HG02870 (cell line): ENCODE measurements around the gene DYNC1H1.

ENCODE experiments used
- ATAC-seq: cut with Tn5 transposase; IDR thresholded peaks from one replicate; pipeline ENCODE4 v1.9.1; 2021; ENCODE audit warnings: mild to moderate bottlenecking, moderate library complexity; ENCODE audit not compliant: unreplicated experiment

Gene DYNC1H1

GRCh38 chr14:101964297-101965180 lies at the start of gene DYNC1H1:
TSS of gene DYNC1H1 (plus strand) at chr14:101964573. CDS start at chr14:101964692, 119 bp downstream.
- peak; percentile 80 for ATAC-seq

GRCh38 chr14:101915871-101916815 lies 48.2 kb upstream of the DYNC1H1 start:
- no peak for ATAC-seq

GRCh38 chr14:101916816-101917412 lies 47.5 kb upstream of the DYNC1H1 start:
- ATAC-seq: no peak

DNA sequence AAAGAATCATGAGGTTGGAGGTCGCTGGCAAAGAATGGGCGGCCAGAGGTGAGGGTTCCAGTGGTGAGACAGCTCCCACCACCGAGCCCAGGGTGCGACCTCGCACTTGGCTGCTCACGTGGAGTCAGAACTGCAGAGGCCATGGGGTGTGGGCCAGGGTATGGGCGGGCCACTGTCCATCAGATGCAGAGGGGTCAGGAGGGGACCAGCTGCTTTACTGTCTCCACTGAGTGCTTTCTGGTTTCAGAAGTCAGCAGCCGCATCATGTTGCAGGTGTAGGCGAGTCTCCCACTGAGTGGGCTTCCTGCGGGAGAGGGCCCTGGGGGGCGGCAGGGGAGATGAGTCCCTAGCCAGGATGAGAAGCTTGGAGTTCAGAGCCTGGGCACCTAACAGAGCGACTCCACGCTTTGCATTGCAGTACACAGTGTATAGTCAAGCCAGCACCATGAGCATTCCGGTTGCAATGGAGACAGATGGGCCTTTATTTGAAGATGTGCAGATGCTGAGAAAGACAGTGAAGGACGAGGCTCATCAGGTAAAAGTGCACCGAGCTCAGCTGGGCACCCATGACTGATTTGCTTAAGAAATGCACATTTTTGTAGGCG lies 46.9 kb upstream of the DYNC1H1 start:
- no peak for ATAC-seq

DNA sequence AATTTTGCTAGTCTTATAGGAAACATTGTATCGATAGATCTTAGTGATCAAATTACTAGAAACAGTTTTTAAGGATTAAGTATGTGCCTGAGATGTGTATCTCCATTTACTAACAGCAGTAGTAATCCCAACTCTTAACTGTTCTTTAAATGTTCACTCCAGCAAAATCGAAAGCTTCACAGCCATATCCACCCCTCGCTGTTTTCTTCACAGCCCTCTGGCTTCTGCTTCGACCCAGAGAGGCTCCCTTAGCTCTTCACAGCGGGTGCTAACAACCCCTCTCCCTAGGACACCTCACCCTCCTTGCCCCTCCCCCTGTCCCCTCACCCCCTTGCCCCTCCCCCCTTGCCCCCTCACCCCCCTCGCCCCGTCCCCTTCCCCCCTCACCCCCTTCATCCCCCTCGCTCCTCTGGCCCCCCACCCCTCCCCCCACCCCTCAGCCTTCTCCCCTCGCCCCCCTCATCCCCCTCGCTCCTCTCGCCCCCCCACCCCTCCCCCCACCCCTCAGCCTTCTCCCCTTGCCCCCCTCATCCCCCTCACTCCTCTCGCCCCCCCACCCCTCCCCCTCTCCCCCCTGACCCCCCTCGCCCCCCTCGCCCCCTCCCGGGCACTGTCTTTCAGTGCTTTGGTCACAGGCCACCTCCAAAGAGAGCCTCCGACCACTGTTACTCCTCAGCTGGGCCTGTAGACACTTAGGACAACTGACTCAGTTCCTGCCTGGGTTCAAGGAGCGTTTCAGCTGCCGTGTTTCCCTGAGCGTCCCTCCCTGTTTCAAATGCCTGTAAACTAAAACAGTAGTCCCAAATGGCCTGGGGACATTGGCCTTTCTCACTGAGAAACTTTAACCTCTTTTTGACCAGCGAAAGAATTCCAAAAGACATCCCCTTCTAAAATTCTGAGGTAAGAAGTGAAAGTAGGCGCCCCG lies 46.0 kb upstream of the DYNC1H1 start:
- no peak for ATAC-seq

- no peak for ATAC-seq
Observed at GRCh38 chr14:101920271-101920670, 44.1 kb upstream of the DYNC1H1 start.

GRCh38 chr14:101922866-101923265 lies 41.5 kb upstream of the DYNC1H1 start:
- no peak for ATAC-seq

DNA sequence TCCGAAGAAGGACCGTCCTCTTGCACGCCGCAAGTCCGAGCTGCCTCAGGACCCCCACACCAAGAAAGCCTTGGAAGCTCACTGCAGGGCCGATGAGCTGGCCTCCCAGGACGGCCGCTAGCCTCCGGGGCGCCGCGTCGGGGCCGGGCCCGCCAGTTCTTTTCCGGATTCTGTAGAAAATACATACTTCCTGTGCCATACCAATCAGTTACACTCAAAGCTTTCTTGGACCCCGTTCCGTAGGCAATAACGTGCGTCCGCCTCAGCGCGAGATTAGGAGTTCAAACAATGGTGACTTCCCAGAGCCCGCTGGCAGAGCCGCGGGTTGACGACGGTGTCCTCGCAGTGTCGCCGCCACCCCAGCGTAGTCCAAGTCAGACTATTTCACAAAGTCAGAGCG lies 39.2 kb upstream of the DYNC1H1 start:
- no peak for ATAC-seq

- ATAC-seq: no peak
Observed at GRCh38 chr14:101926085-101926484, 38.3 kb upstream of the DYNC1H1 start.

DNA sequence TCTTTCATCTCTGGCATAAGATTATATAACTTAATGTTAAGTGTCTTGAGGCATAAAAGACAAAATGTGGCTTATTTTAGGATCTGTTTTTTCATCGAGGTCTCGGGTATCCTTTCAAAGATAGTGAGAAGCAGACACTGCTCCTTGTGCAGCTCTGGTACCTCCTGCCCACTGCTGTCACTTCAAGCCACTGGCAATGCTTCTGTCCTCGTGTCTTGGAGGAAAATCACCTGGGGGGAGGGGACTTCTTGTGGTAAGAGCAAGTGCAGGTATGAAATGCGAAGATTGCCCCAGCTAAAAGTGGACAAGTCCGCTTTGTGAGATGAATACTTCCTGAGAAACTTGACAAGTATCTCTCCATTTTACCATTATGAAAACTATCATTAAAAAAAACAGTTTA lies 37.8 kb upstream of the DYNC1H1 start:
- ATAC-seq: no peak

GRCh38 chr14:101927859-101928258 lies 36.5 kb upstream of the DYNC1H1 start:
- no peak for ATAC-seq

- ATAC-seq: no peak
Observed at GRCh38 chr14:101928415-101928841, 35.9 kb upstream of the DYNC1H1 start.

GRCh38 chr14:101929096-101929495 lies 35.3 kb upstream of the DYNC1H1 start:
- ATAC-seq: no peak

DNA sequence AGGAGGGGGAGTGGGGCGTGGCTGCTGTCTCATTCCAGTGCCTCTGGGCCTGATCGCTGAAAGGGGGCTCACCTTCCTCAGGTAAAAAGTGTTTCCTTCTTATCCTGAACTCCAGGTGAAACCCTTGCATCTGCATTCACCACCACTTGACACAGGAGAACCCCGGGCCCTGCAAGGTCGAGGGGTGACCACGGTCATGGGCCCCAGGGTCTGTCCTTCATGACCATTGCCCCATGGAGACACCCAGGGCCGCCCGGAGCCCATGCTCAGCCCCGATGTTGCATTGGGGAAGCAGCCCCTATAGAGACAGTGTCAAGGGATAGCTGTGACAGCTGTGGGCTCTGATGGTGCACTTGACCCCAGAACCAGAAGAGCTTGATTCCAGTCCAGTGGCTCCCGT lies 34.4 kb upstream of the DYNC1H1 start:
- ATAC-seq: no peak

DNA sequence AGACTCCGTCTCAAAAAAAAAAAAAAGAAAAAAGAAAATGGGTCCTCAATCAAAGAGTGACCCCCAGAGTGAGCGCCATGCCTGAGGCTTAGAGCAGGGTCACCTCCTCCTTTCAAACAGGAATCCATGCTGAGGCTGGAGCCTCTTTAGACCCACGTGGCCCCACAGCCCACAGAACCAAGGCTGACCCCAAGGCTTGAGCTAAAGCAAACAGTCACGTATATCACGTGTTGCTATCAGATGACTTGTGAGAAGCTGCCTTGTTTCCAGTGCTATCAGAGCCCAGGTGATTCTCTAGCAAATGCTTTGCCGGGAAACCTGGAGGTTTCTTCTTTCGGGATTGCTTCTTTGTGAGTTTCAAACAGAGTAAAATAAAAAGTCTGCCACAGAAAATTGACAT lies 31.7 kb upstream of the DYNC1H1 start:
- ATAC-seq: no peak

- ATAC-seq: no peak
Observed at GRCh38 chr14:101933209-101933608, 31.2 kb upstream of the DYNC1H1 start.

DNA sequence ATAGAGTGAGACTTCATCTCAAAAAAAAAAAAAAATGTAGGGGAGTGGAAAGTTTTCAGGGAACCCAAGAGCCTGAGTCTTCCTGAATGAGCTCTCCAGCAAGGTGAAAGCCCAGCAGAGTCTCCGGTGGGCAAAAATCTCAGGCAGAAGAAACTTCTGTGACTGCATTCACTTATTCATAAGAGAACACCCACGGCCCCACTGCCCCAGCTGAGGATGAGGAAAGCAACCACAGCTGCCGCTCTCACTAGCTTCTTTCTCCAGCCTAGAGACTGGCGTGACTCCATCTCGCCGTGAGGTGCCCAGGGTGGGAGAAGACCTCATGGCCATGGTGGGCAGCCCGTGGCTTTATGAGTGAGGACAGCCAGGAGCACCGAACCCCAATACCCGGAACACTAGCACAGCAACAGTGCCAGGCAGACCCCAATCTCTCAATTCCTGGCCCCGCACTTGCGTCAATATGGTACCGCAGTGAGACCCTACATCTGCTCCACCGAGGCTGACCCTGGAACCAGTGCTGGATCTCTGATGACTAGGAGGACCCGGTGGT lies 29.7 kb upstream of the DYNC1H1 start:
- no peak for ATAC-seq

- ATAC-seq: no peak
Observed at GRCh38 chr14:101937926-101938767, 26.2 kb upstream of the DYNC1H1 start.
